Nephron progenitor cell (in vitro differentiated cells): ENCODE measurements around the gene MYO1D.

Source experiments
- DNase-seq: peaks from one replicate; pipeline ENCODE4 v3.0.0; 2021
- H3K27ac Mint-ChIP-seq: 2 replicates; pipeline ENCODE4 v1.8.0; 2021; ENCODE audit warnings: mild to moderate bottlenecking, moderate library complexity, mixed read lengths
- H3K27me3 Mint-ChIP-seq: 2 replicates; pipeline ENCODE4 v1.8.0; 2021; ENCODE audit warnings: mild to moderate bottlenecking, low read depth, mixed read lengths; ENCODE audit not compliant: poor library complexity
- H3K36me3 Mint-ChIP-seq: 2 replicates; pipeline ENCODE4 v1.8.0; 2021; ENCODE audit warnings: low read depth, mixed read lengths
- H3K4me1 Mint-ChIP-seq: 2 replicates; pipeline ENCODE4 v1.8.0; 2021; ENCODE audit warnings: mixed read lengths
- H3K4me3 Mint-ChIP-seq: 2 replicates; pipeline ENCODE4 v1.8.0; 2021; ENCODE audit warnings: mild to moderate bottlenecking, moderate library complexity, mixed read lengths
- H3K9me3 Mint-ChIP-seq: 2 replicates; pipeline ENCODE4 v1.8.0; 2021; ENCODE audit warnings: mild to moderate bottlenecking, moderate library complexity, mixed read lengths
- CTCF ChIP-seq: fragments of 200-600 bp; sonication (generic); IDR thresholded peaks from 2 replicates; pipeline ENCODE4 v1.5.0; 2021; ENCODE audit warnings: antibody characterized with exemption

MYO1D gene

GRCh38 chr17:32759476-32759875, 117.4 kb downstream of the MYO1D start:
- Mint-ChIP-seq H3K27ac (no peak overlapping the region), H3K36me3 (no peaks in the 10 kb centered on the region), H3K4me1 (peaks cover 9% of the 10 kb centered on the region), H3K4me3 (no peak overlapping the region), H3K9me3 (no peaks in the 10 kb centered on the region), H3K27me3 (no peaks in the 10 kb centered on the region)
- DNase-seq: no peak
- TF ChIP-seq CTCF: no peak

- Mint-ChIP-seq H3K4me1 (peaks cover 9% of the 10 kb centered on the region), H3K4me3 (no peak overlapping the region), H3K27ac (no peak overlapping the region), H3K27me3 (no peaks in the 10 kb centered on the region), H3K9me3 (no peaks in the 10 kb centered on the region), H3K36me3 (no peaks in the 10 kb centered on the region)
- no peak for DNase-seq
- TF ChIP-seq CTCF: no peak
These were observed 119.0 kb downstream of the MYO1D start for GRCh38 chr17:32757963-32758362.

GRCh38 chr17:32756696-32757095, 120.2 kb downstream of the MYO1D start:
- H3K27ac Mint-ChIP-seq: no peak overlapping the region
- TF ChIP-seq CTCF: no peak
- no peaks in the 10 kb centered on the region for H3K27me3 Mint-ChIP-seq
- H3K36me3 Mint-ChIP-seq: peaks cover 5% of the 10 kb centered on the region
- DNase-seq: no peak
- H3K9me3 Mint-ChIP-seq: no peaks in the 10 kb centered on the region
- no peak overlapping the region for H3K4me3 Mint-ChIP-seq
- peaks cover under 1% of the 10 kb centered on the region for H3K4me1 Mint-ChIP-seq

GRCh38 chr17:32755045-32755805, 121.7 kb downstream of the MYO1D start:
- no peaks in the 10 kb centered on the region for H3K4me1 Mint-ChIP-seq
- DNase-seq: no peak
- TF ChIP-seq CTCF: peak; percentile 39
- no peak overlapping the region for H3K27ac Mint-ChIP-seq
- H3K9me3 Mint-ChIP-seq: no peaks in the 10 kb centered on the region
- H3K4me3 Mint-ChIP-seq: no peak overlapping the region
- H3K36me3 Mint-ChIP-seq: peaks cover 5% of the 10 kb centered on the region
- no peaks in the 10 kb centered on the region for H3K27me3 Mint-ChIP-seq

- Mint-ChIP-seq H3K9me3 (no peaks in the 10 kb centered on the region), H3K27ac (no peak overlapping the region)
- no peak for DNase-seq
These were observed 124.0 kb downstream of the MYO1D start for GRCh38 chr17:32752934-32753333.

More at GRCh38 chr17:32752934-32753333, 124.0 kb downstream of the MYO1D start:
- H3K4me1 Mint-ChIP-seq: no peaks in the 10 kb centered on the region
- no peak for TF ChIP-seq CTCF
- H3K27me3 Mint-ChIP-seq: no peaks in the 10 kb centered on the region
- peaks cover 5% of the 10 kb centered on the region for H3K36me3 Mint-ChIP-seq
- H3K4me3 Mint-ChIP-seq: no peak overlapping the region
